ENCODE measurements around the gene PRR33. TPM values are rescaled to one million over a fixed set of nuclear protein-coding genes. Genes with fewer than 3 reads are reported as not detected.

The PRR33 gene
- total and polyA plus RNA-seq, 9 of the 15 experiments (the other 6 are each of a cell fraction or from before 2014, with no cell fraction given), result not detected

DNA sequence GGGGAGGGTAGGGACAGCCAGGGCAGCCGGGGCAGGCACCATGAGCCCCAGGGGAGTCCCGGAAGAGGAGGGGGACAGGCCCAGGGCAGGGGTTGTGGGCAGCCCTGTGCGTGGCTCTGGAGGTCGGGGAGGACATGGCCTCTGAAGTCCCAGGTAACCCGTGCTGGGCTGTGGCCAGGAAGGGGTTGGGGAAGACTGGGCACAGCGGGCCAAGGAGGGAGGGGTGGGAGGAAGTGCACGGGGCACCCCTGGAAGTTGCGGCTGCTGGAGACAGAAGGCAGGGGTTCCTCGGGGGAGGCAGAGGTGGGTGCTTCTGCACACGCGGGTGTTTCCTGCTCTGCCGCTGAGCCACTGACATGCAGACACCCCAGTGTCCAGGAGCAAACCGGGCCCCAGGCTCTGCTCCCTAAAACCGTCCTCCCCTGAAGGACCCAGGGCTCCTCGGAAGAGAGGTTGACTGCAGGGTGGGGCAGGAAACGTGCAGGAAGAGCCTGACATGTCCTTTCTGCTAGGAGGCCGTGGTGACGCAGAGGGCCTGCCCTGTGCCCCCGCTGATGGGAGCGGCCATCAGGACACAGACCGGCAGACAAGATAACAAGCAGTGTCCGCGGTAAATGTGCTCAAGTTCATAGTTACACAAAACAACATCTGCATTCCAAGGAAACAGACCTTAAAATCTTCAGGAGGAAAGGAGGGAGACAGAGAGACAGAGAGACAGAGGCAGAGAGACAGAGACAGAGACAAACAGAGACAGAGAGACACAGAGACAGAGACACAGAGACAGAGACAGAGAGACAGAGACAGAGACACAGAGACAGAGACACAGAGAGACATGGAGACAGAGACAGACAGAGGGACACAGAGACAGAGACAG, 47.2 kb downstream of the PRR33 start (continued):
- TF ChIP-seq KDM5B (IDR thresholded peaks at IDR 0.05; ENCODE audit: insufficient replicate concordance, low read depth, low read length), result no peak
- no peak for TF ChIP-seq STAG1 (CRISPR knock-in tag; IDR thresholded peaks at IDR 0.05; ENCODE audit: borderline replicate concordance)
- TF ChIP-seq GATAD2A (IDR thresholded peaks at IDR 0.05), result no peak
- TF ChIP-seq, protein P1, sequence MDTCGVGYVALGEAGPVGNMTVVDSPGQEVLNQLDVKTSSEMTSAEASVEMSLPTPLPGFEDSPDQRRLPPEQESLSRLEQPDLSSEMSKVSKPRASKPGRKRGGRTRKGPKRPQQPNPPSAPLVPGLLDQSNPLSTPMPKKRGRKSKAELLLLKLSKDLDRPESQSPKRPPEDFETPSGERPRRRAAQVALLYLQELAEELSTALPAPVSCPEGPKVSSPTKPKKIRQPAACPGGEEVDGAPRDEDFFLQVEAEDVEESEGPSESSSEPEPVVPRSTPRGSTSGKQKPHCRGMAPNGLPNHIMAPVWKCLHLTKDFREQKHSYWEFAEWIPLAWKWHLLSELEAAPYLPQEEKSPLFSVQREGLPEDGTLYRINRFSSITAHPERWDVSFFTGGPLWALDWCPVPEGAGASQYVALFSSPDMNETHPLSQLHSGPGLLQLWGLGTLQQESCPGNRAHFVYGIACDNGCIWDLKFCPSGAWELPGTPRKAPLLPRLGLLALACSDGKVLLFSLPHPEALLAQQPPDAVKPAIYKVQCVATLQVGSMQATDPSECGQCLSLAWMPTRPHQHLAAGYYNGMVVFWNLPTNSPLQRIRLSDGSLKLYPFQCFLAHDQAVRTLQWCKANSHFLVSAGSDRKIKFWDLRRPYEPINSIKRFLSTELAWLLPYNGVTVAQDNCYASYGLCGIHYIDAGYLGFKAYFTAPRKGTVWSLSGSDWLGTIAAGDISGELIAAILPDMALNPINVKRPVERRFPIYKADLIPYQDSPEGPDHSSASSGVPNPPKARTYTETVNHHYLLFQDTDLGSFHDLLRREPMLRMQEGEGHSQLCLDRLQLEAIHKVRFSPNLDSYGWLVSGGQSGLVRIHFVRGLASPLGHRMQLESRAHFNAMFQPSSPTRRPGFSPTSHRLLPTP (IDR thresholded peaks at IDR 0.05; ENCODE audit: borderline replicate concordance, extremely low read depth, insufficient read length), result no peak
- TF ChIP-seq, protein P2, sequence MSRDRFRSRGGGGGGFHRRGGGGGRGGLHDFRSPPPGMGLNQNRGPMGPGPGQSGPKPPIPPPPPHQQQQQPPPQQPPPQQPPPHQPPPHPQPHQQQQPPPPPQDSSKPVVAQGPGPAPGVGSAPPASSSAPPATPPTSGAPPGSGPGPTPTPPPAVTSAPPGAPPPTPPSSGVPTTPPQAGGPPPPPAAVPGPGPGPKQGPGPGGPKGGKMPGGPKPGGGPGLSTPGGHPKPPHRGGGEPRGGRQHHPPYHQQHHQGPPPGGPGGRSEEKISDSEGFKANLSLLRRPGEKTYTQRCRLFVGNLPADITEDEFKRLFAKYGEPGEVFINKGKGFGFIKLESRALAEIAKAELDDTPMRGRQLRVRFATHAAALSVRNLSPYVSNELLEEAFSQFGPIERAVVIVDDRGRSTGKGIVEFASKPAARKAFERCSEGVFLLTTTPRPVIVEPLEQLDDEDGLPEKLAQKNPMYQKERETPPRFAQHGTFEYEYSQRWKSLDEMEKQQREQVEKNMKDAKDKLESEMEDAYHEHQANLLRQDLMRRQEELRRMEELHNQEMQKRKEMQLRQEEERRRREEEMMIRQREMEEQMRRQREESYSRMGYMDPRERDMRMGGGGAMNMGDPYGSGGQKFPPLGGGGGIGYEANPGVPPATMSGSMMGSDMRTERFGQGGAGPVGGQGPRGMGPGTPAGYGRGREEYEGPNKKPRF (IDR thresholded peaks at IDR 0.05; ENCODE audit: low read depth, low read length), result no peak
- no peak for TF ChIP-seq ZNF121 (CRISPR knock-in tag; conservative IDR thresholded peaks at IDR 0.05)
- TF ChIP-seq ESRRA (IDR thresholded peaks at IDR 0.05; ENCODE audit: borderline replicate concordance, low read depth), result no peak
- TF ChIP-seq ZNF124 (CRISPR knock-in tag; IDR thresholded peaks at IDR 0.05), result no peak
- TF ChIP-seq, protein P3, sequence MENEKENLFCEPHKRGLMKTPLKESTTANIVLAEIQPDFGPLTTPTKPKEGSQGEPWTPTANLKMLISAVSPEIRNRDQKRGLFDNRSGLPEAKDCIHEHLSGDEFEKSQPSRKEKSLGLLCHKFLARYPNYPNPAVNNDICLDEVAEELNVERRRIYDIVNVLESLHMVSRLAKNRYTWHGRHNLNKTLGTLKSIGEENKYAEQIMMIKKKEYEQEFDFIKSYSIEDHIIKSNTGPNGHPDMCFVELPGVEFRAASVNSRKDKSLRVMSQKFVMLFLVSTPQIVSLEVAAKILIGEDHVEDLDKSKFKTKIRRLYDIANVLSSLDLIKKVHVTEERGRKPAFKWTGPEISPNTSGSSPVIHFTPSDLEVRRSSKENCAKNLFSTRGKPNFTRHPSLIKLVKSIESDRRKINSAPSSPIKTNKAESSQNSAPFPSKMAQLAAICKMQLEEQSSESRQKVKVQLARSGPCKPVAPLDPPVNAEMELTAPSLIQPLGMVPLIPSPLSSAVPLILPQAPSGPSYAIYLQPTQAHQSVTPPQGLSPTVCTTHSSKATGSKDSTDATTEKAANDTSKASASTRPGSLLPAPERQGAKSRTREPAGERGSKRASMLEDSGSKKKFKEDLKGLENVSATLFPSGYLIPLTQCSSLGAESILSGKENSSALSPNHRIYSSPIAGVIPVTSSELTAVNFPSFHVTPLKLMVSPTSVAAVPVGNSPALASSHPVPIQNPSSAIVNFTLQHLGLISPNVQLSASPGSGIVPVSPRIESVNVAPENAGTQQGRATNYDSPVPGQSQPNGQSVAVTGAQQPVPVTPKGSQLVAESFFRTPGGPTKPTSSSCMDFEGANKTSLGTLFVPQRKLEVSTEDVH (IDR thresholded peaks at IDR 0.05; ENCODE audit: low read depth, partially characterized antibody), result no peak
- TF ChIP-seq, protein P4, sequence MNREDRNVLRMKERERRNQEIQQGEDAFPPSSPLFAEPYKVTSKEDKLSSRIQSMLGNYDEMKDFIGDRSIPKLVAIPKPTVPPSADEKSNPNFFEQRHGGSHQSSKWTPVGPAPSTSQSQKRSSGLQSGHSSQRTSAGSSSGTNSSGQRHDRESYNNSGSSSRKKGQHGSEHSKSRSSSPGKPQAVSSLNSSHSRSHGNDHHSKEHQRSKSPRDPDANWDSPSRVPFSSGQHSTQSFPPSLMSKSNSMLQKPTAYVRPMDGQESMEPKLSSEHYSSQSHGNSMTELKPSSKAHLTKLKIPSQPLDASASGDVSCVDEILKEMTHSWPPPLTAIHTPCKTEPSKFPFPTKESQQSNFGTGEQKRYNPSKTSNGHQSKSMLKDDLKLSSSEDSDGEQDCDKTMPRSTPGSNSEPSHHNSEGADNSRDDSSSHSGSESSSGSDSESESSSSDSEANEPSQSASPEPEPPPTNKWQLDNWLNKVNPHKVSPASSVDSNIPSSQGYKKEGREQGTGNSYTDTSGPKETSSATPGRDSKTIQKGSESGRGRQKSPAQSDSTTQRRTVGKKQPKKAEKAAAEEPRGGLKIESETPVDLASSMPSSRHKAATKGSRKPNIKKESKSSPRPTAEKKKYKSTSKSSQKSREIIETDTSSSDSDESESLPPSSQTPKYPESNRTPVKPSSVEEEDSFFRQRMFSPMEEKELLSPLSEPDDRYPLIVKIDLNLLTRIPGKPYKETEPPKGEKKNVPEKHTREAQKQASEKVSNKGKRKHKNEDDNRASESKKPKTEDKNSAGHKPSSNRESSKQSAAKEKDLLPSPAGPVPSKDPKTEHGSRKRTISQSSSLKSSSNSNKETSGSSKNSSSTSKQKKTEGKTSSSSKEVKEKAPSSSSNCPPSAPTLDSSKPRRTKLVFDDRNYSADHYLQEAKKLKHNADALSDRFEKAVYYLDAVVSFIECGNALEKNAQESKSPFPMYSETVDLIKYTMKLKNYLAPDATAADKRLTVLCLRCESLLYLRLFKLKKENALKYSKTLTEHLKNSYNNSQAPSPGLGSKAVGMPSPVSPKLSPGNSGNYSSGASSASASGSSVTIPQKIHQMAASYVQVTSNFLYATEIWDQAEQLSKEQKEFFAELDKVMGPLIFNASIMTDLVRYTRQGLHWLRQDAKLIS (CRISPR knock-in tag; IDR thresholded peaks at IDR 0.05), result no peak
- TF ChIP-seq, protein P5, sequence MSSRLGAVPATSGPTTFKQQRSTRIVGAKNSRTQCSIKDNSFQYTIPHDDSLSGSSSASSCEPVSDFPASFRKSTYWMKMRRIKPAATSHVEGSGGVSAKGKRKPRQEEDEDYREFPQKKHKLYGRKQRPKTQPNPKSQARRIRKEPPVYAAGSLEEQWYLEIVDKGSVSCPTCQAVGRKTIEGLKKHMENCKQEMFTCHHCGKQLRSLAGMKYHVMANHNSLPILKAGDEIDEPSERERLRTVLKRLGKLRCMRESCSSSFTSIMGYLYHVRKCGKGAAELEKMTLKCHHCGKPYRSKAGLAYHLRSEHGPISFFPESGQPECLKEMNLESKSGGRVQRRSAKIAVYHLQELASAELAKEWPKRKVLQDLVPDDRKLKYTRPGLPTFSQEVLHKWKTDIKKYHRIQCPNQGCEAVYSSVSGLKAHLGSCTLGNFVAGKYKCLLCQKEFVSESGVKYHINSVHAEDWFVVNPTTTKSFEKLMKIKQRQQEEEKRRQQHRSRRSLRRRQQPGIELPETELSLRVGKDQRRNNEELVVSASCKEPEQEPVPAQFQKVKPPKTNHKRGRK (tag; IDR thresholded peaks at IDR 0.05), result no peak
- TF ChIP-seq KLF13 (tag; IDR thresholded peaks at IDR 0.05; ENCODE audit: borderline replicate concordance, low read depth), result no peak

All from K562 (cell line).